ENCODE results near the gene MGAM2.

DNA sequence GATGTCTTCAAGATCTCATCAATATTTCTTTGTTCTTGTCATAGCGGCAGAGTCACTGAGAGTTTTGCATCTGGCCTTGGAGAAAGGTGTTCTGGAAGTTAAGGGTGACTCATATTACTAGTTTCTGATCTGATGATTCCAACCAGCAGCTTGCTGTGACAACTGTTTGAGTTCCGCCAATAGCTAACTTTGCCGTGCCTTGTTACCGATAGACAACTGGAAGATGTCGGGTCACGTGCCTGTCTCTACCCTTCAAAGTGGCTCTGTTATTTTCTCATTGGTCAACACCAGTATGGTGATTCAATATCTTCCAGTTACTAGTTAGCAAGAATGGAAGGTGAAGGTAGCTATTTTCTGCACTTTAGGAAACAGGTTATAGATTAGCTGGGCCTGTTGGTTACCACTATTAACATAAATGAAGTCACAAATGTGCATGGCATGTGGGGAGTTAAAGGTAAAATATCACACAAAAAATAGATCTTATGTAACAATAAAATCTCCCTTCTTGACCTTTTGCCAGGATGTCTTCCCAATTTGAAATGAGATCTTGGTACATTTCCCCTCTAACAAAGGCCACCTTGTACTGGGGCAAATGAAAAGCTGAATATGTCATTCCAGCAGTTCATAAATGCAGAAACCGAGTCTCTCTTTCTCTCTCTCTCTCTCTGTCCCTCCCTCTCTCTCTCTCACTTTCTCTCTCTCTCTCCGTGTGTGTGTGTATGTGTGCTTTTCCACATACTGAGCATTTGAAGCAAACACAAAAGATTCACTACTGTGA lies 2.6 kb upstream of the MGAM2 start:
- TF ChIP-seq, protein P1, sequence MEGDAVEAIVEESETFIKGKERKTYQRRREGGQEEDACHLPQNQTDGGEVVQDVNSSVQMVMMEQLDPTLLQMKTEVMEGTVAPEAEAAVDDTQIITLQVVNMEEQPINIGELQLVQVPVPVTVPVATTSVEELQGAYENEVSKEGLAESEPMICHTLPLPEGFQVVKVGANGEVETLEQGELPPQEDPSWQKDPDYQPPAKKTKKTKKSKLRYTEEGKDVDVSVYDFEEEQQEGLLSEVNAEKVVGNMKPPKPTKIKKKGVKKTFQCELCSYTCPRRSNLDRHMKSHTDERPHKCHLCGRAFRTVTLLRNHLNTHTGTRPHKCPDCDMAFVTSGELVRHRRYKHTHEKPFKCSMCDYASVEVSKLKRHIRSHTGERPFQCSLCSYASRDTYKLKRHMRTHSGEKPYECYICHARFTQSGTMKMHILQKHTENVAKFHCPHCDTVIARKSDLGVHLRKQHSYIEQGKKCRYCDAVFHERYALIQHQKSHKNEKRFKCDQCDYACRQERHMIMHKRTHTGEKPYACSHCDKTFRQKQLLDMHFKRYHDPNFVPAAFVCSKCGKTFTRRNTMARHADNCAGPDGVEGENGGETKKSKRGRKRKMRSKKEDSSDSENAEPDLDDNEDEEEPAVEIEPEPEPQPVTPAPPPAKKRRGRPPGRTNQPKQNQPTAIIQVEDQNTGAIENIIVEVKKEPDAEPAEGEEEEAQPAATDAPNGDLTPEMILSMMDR (IDR thresholded peaks at IDR 0.05 in 8 of 11, conservative IDR thresholded peaks at IDR 0.05 in 3 of 11): no peak
- TF ChIP-seq POLR2A (IDR thresholded peaks at IDR 0.05) (no peak), POLR2AphosphoS5 (IDR thresholded peaks at IDR 0.05) (no peak)

All from spleen (tissue), 7 donors.